Measurements from ENCODE around the gene KCNQ2. TPM values are rescaled to one million over a fixed set of nuclear protein-coding genes. Genes with fewer than 3 reads are reported as not detected.

The KCNQ2 gene
- total RNA-seq, 4 donors from 2014 or later: not detected

- no peak for TF ChIP-seq CTCF (IDR thresholded peaks at IDR 0.05; ENCODE audit: low read depth)
These were observed 38.5 kb downstream of the KCNQ2 start for GRCh38 chr20:63433756-63434531.

GRCh38 chr20:63433351-63433750 is 39.1 kb downstream of the KCNQ2 start:
- no peak for TF ChIP-seq CTCF (IDR thresholded peaks at IDR 0.05; ENCODE audit: low read depth)

GRCh38 chr20:63432577-63433325 is 39.7 kb downstream of the KCNQ2 start:
- TF ChIP-seq CTCF (IDR thresholded peaks at IDR 0.05; ENCODE audit: low read depth): no peak

GRCh38 chr20:63431944-63432343 is 40.5 kb downstream of the KCNQ2 start:
- no peak for TF ChIP-seq CTCF (IDR thresholded peaks at IDR 0.05; ENCODE audit: low read depth)

GRCh38 chr20:63430891-63431290 is 41.6 kb downstream of the KCNQ2 start:
- TF ChIP-seq CTCF (IDR thresholded peaks at IDR 0.05; ENCODE audit: low read depth): no peak

- TF ChIP-seq CTCF (IDR thresholded peaks at IDR 0.05; ENCODE audit: low read depth): no peak
These were observed 42.5 kb downstream of the KCNQ2 start for GRCh38 chr20:63429992-63430391.

- TF ChIP-seq CTCF (IDR thresholded peaks at IDR 0.05; ENCODE audit: low read depth): no peak
These were observed 43.4 kb downstream of the KCNQ2 start for GRCh38 chr20:63428906-63429575.

Data from subcutaneous adipose tissue (tissue), 4 donors.